HG02981 (cell line): Measurements from ENCODE around the gene HS3ST5.
"Not testable (repeated sequence)": the region's sequence is repeated elsewhere in the genome, so short reads cannot be mapped to it uniquely, and the experiment has no call there.

ENCODE experiments used
- ATAC-seq: cut with Tn5 transposase; IDR thresholded peaks from one replicate; pipeline ENCODE4 v1.9.1; 2021; ENCODE audit warnings: mild to moderate bottlenecking, moderate library complexity; ENCODE audit not compliant: unreplicated experiment

The HS3ST5 gene

GRCh38 chr6:114280239-114280982 lies 62.4 kb downstream of the HS3ST5 start:
- no peak for ATAC-seq

GRCh38 chr6:114277220-114277619 lies 65.6 kb downstream of the HS3ST5 start:
- no peak for ATAC-seq

GRCh38 chr6:114276783-114277182 lies 66.0 kb downstream of the HS3ST5 start:
- ATAC-seq: no peak

GRCh38 chr6:114274836-114275235 lies 68.0 kb downstream of the HS3ST5 start:
- no peak for ATAC-seq

- no peak for ATAC-seq
Observed at GRCh38 chr6:114272582-114272981, 70.2 kb downstream of the HS3ST5 start.

GRCh38 chr6:114271405-114271804 lies 71.4 kb downstream of the HS3ST5 start:
- no peak for ATAC-seq

- no peak for ATAC-seq
Observed at GRCh38 chr6:114267897-114268296, 74.9 kb downstream of the HS3ST5 start.

- no peak for ATAC-seq
Observed at GRCh38 chr6:114260810-114261209, 82.0 kb downstream of the HS3ST5 start.

- no peak for ATAC-seq
Observed at GRCh38 chr6:114258376-114258775, 84.4 kb downstream of the HS3ST5 start.

- no peak for ATAC-seq
Observed at GRCh38 chr6:114253431-114253830, 89.4 kb downstream of the HS3ST5 start.

GRCh38 chr6:114249522-114249921 lies 93.3 kb downstream of the HS3ST5 start:
- no peak for ATAC-seq

GRCh38 chr6:114247101-114247500 lies 95.7 kb downstream of the HS3ST5 start:
- ATAC-seq: no peak

GRCh38 chr6:114240796-114241195 lies 102.0 kb downstream of the HS3ST5 start:
- no peak for ATAC-seq

- ATAC-seq: no peak
Observed at GRCh38 chr6:114228675-114229074, 114.1 kb downstream of the HS3ST5 start.

GRCh38 chr6:114227944-114228468 lies 114.8 kb downstream of the HS3ST5 start:
- ATAC-seq: no peak

GRCh38 chr6:114220241-114220640 lies 122.6 kb downstream of the HS3ST5 start:
- ATAC-seq: no peak

- ATAC-seq: no peak
Observed at GRCh38 chr6:114218437-114219340, 124.1 kb downstream of the HS3ST5 start.

GRCh38 chr6:114217996-114218395 lies 124.8 kb downstream of the HS3ST5 start:
- not testable (repeated sequence) for ATAC-seq

GRCh38 chr6:114216789-114217467 lies 125.9 kb downstream of the HS3ST5 start:
- no peak for ATAC-seq

- no peak for ATAC-seq
Observed at GRCh38 chr6:114210467-114210866, 132.4 kb downstream of the HS3ST5 start.

- no peak for ATAC-seq
Observed at GRCh38 chr6:114203460-114203859, 139.4 kb downstream of the HS3ST5 start.
